Activated CD8-positive, alpha-beta T cell treated with anti-CD3 and anti-CD28 coated beads for 36 hours (primary cell): ENCODE data around the gene ARL6IP4. TPM values are rescaled to one million over a fixed set of nuclear protein-coding genes. Genes with fewer than 3 reads are reported as not detected.

Source experiments
- ATAC-seq: fragments of 200-7000 bp; cut with Tn5 transposase; one replicate; pipeline ENCODE4 v1.10.0; 2021; ENCODE audit warnings: mild to moderate bottlenecking, moderate library complexity
- CTCF ChIA-PET: fragments of 350-600 bp; sonication (Branson Sonifier 250); formaldehyde crosslinking; loops from one replicate; lab custom pipeline; 2021; ENCODE audit warnings: antibody characterized with exemption; lab: Charles Lee
- POLR2A ChIA-PET: fragments of 350-600 bp; sonication (Branson Sonifier 250); formaldehyde crosslinking; loops from one replicate; lab custom pipeline; 2021; ENCODE audit warnings: antibody characterized with exemption; lab: Charles Lee
- DNase-seq: peaks from one replicate; pipeline ENCODE4 v3.0.0-alpha.2; 2020
- H3K27ac Mint-ChIP-seq: one replicate; pipeline ENCODE4 v1.8.0; 2021; ENCODE audit warnings: mild to moderate bottlenecking, mixed read lengths
- H3K27me3 Mint-ChIP-seq: one replicate; pipeline ENCODE4 v1.8.0; 2021; ENCODE audit warnings: mixed read lengths
- H3K36me3 Mint-ChIP-seq: one replicate; pipeline ENCODE4 v1.8.0; 2021; ENCODE audit warnings: low read depth, mixed read lengths
- H3K4me1 Mint-ChIP-seq: one replicate; pipeline ENCODE4 v1.8.0; 2021; ENCODE audit warnings: low read depth, mixed read lengths
- H3K4me3 Mint-ChIP-seq: one replicate; pipeline ENCODE4 v1.8.0; 2021; ENCODE audit warnings: mild to moderate bottlenecking, moderate library complexity, mixed read lengths
- H3K9me3 Mint-ChIP-seq: one replicate; pipeline ENCODE4 v1.8.0; 2021; ENCODE audit warnings: mixed read lengths
- CTCF ChIP-seq: fragments of 200-600 bp; IDR thresholded peaks from one replicate; pipeline ENCODE4 v1.8.0; 2022; ENCODE audit warnings: antibody characterized with exemption, mild to moderate bottlenecking
- intact Hi-C: fragments of 100-400 bp; cut with micrococcal nuclease; formaldehyde crosslinking; loops from one replicate; pipeline ENCODE4 v1.10.0; 2022
- total RNA-seq, 2 experiments: library from RNA; stranded (reverse); gene quantifications; one replicate each; pipeline ENCODE4 v1.2.3, GENCODE V29; 2021

The ARL6IP4 gene
- total RNA-seq, 2 experiments from 2014 or later, result 174 to 180 TPM

- ChIA-PET POLR2A (no interaction called here), CTCF (interaction anchor here (1.3 kb wide), 1 partner anchor 16 kb away, joined by 3 read pairs; no protein-coding TSS in a partner anchor)
- Mint-ChIP-seq H3K36me3 (no peaks in the 10 kb centered on the region), H3K27ac (no peak overlapping the region), H3K9me3 (no peaks in the 10 kb centered on the region), H3K27me3 (no peaks in the 10 kb centered on the region), H3K4me1 (peaks cover 16% of the 10 kb centered on the region), H3K4me3 (no peak overlapping the region)
- DNase-seq, result no peak
- TF ChIP-seq CTCF, result no peak
- intact Hi-C loops, result no loop called here
- no peak for ATAC-seq
These were observed 39.3 kb downstream of the ARL6IP4 start for GRCh38 chr12:123019841-123020138.

DNA sequence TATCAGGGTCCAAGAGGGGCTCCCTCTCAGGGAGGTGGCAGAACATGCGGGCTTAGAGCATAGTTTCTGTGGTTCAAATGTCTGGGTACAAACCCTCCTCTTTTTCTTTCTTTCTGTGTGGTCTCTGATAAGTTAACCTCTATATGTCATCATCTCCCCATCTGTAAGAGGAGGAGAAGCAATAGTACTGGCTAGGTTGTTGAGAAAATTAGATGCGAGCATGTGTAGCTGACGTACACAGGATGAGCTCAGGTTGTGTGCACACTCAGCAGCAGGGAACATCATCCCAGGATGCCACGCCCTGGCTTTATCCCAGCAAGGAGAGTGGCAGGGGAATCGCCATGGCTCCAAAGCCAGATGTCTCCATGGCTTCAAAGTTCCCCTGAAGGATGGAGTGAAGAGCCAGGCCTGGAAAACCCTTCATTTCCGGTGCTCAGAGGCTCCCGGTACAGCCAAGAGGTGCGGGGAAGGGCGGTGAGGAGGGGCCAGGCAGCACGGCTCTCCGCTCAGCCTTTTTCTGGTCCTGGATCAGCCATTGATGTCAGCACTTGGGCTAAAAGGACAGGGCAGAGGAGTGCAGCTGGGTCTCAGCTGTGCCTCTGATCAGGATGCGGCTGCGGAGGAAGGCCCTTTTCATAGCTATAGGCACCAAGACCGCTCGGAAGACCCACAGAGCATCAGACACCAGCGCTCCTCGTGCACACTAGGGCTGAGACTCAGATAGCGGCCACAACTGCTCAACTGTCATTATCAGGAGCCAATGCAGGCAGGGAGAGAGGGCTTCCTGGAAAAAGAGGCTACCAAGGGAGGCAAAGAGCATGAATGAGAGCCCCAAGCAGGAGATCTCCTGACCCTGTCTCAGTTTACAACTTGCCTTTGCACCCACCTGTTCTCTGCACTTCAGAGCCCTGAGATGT is 41.5 kb downstream of the ARL6IP4 start:
- POLR2A ChIA-PET, result no interaction called here
- TF ChIP-seq CTCF, result no peak
- Mint-ChIP-seq H3K27ac (no peak overlapping the region), H3K36me3 (no peaks in the 10 kb centered on the region), H3K4me1 (peaks cover 25% of the 10 kb centered on the region), H3K27me3 (no peaks in the 10 kb centered on the region), H3K9me3 (no peaks in the 10 kb centered on the region), H3K4me3 (no peak overlapping the region)
- CTCF ChIA-PET, result interaction anchor here (1.0 kb wide), 1 partner anchor 53 kb away, joined by 3 read pairs; no protein-coding TSS in a partner anchor
- DNase-seq (no peak), ATAC-seq (no peak)
- intact Hi-C loops, result no loop called here

- ATAC-seq, result no peak
- no peak overlapping the region for H3K4me3 Mint-ChIP-seq
- H3K36me3 Mint-ChIP-seq, result no peaks in the 10 kb centered on the region
- intact Hi-C loops, result no loop called here
- CTCF ChIA-PET, result interaction anchor here (1.0 kb wide), 1 partner anchor 53 kb away, joined by 3 read pairs; no protein-coding TSS in a partner anchor
- no peak for TF ChIP-seq CTCF
- H3K4me1 Mint-ChIP-seq, result peaks cover 20% of the 10 kb centered on the region
- H3K27ac Mint-ChIP-seq, result no peak overlapping the region
- no peaks in the 10 kb centered on the region for H3K27me3 Mint-ChIP-seq
- DNase-seq, result no peak
- H3K9me3 Mint-ChIP-seq, result no peaks in the 10 kb centered on the region
- POLR2A ChIA-PET, result no interaction called here
These were observed 42.4 kb downstream of the ARL6IP4 start for GRCh38 chr12:123022846-123023245.

DNA sequence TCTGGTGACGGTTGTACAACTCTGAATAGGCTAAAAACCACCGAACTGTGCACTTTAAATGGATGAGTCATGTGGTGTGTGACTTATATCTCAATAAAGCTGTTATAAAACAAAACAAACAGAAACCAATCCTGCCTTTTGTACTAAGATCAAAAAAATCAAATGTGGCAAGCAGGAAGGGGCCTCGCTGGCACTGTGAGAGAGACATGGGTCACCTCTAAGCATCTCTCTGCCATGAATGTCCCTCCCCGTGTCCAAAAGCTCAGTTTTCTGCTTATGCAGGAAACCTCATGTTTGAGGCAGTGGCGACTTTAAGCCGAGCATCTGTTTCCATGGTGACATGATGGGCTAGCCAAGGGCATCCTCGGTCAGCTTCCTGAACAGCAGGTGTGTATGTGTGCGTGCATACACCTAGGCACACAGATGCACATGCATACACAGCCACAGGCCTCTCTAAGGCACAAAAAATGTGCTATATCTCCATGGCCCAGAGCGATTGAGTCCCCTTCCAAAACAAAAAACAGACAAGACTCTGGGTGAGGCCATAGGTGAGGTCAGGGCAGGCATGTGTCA is 44.4 kb downstream of the ARL6IP4 start:
- intact Hi-C loops, result no loop called here
- TF ChIP-seq CTCF, result no peak
- DNase-seq, result peak; percentile 60
- peak overlapping the region; percentile 74 for H3K27ac Mint-ChIP-seq
- H3K4me3 Mint-ChIP-seq, result no peak overlapping the region
- no peaks in the 10 kb centered on the region for H3K27me3 Mint-ChIP-seq
- H3K36me3 Mint-ChIP-seq, result no peaks in the 10 kb centered on the region
- H3K9me3 Mint-ChIP-seq, result no peaks in the 10 kb centered on the region
- ChIA-PET POLR2A (interaction anchor here (1.1 to 1.9 kb wide), 4 partner anchors 18 to 524 kb away, joined by 4 to 7 read pairs (median 4); no protein-coding TSS in a partner anchor), CTCF (interaction anchor here (0.8 kb wide), 1 partner anchor 19 kb away, joined by 3 read pairs; no protein-coding TSS in a partner anchor)
- H3K4me1 Mint-ChIP-seq, result peaks cover 21% of the 10 kb centered on the region
- ATAC-seq, result peak; percentile 86
